ENCODE results near the gene GDF10. TPM values are rescaled to one million over a fixed set of nuclear protein-coding genes. Genes with fewer than 3 reads are reported as not detected.

GDF10 gene
- total and polyA plus RNA-seq, 9 of the 15 experiments (the other 6 are each of a cell fraction or from before 2014, with no cell fraction given), result 0.03 to 0.20 (median 0.11) TPM; not detected in 6

GRCh38 chr10:47311932-47312662 lies 12.1 kb downstream of the GDF10 start (continued):
- TF ChIP-seq RERE (CRISPR knock-in tag; IDR thresholded peaks at IDR 0.05; ENCODE audit: borderline replicate concordance) (no peak), TEAD2 (tag; IDR thresholded peaks at IDR 0.05) (no peak), ZBTB34 (CRISPR knock-in tag; IDR thresholded peaks at IDR 0.05) (no peak), HMG20B (CRISPR knock-in tag; IDR thresholded peaks at IDR 0.05) (no peak), PBX2 (CRISPR knock-in tag; IDR thresholded peaks at IDR 0.05; ENCODE audit: low read depth) (no peak), PBX2 (tag; conservative IDR thresholded peaks at IDR 0.05; ENCODE audit: low read depth) (no peak), NR3C1 (CRISPR knock-in tag; IDR thresholded peaks at IDR 0.05) (no peak), HEY1 (CRISPR knock-in tag; IDR thresholded peaks at IDR 0.05; ENCODE audit: borderline replicate concordance) (no peak), MXI1 (IDR thresholded peaks at IDR 0.05; ENCODE audit: low read depth, low read length) (no peak), NFRKB (IDR thresholded peaks at IDR 0.05; ENCODE audit: low read depth) (no peak), ZBTB8A (IDR thresholded peaks at IDR 0.05; ENCODE audit: partially characterized antibody) (no peak), ZBTB7A (IDR thresholded peaks at IDR 0.05; ENCODE audit: borderline replicate concordance, control insufficient read depth, low read depth, low read length) (peak; percentile 46; the same call in 1 of the 2 replicates), CXXC5 (CRISPR knock-in tag; IDR thresholded peaks at IDR 0.05) (0 out of 2 replicates have a peak, but pooled peaks have one; percentile 14), MECOM (CRISPR knock-in tag; IDR thresholded peaks at IDR 0.05) (no peak), ETV5 (CRISPR knock-in tag; IDR thresholded peaks at IDR 0.05; ENCODE audit: low read depth) (no peak), CTCFL (IDR thresholded peaks at IDR 0.05; ENCODE audit: borderline replicate concordance, insufficient read depth, low read depth, low read length, poor library complexity, severe bottlenecking) (peak; percentile 90)

Data from K562 (cell line).